K562 (cell line): Measurements from ENCODE around the gene PHLDA3. TPM values are rescaled to one million over a fixed set of nuclear protein-coding genes. Genes with fewer than 3 reads are reported as not detected.

Experiments
- CBFB ChIP-seq: sonication (generic); formaldehyde crosslinking; IDR thresholded peaks from 2 replicates; pipeline ENCODE4 v1.4.0; 2020; ENCODE audit warnings: mild to moderate bottlenecking, missing genetic modification reagents
- CHD1 ChIP-seq: fragments of 200-600 bp; sonication (generic); IDR thresholded peaks from one replicate; pipeline ENCODE4 v1.6.1; 2012; ENCODE audit warnings: mild to moderate bottlenecking, moderate library complexity, low read length, inconsistent platforms
- E4F1 ChIP-seq: fragments of 250-450 bp; sonication (Bioruptor Pico); IDR thresholded peaks from 2 replicates; pipeline ENCODE4 v1.5.0; 2021; ENCODE audit warnings: mild to moderate bottlenecking, borderline replicate concordance
- ELK3 ChIP-seq: fragments of 450-650 bp; formaldehyde crosslinking; IDR thresholded peaks from 2 replicates; pipeline ENCODE4 v1.4.0; 2020; ENCODE audit warnings: mild to moderate bottlenecking
- HIVEP1 ChIP-seq: fragments of 250-450 bp; sonication (Bioruptor Pico); IDR thresholded peaks from 2 replicates; pipeline ENCODE4 v1.4.0; 2020; ENCODE audit warnings: mild to moderate bottlenecking
- HNRNPK ChIP-seq: fragments of 200-400 bp; formaldehyde crosslinking; IDR thresholded peaks from one replicate; pipeline ENCODE4 v1.6.1; 2018; ENCODE audit warnings: mild to moderate bottlenecking, low read depth, low read length; ENCODE audit not compliant: poor library complexity, severe bottlenecking
- KDM4B ChIP-seq, 2 experiments: fragments of 450-650 bp in 1 of 2; sonication (generic) in 1 of 2; IDR thresholded peaks; 2 replicates each; pipeline ENCODE4 v1.6.1; 2016 to 2017; ENCODE audit warnings: borderline replicate concordance in 2 of 2, antibody characterized with exemption in 1 of 2, low read depth in 1 of 2, mild to moderate bottlenecking in 1 of 2
- MEF2A ChIP-seq: IDR thresholded peaks from 2 replicates; pipeline ENCODE4 v1.6.1; 2011; ENCODE audit warnings: low read depth, mild to moderate bottlenecking, low read length, moderate library complexity; ENCODE audit not compliant: control insufficient read depth
- MTA3 ChIP-seq: fragments of 450-650 bp; formaldehyde crosslinking; IDR thresholded peaks from 2 replicates; pipeline ENCODE4 v1.6.1; 2017; ENCODE audit warnings: mild to moderate bottlenecking, borderline replicate concordance
- NR2C2 ChIP-seq, 2 experiments: fragments of 200-800 bp in 1 of 2; sonication (Bioruptor generic) in 1 of 2; sonication (generic) in 1 of 2; formaldehyde crosslinking in 1 of 2; IDR thresholded peaks; 2 replicates each; pipeline versions ENCODE4 v1.6.1 to v1.8.0; 2016 to 2022; ENCODE audit warnings: mild to moderate bottlenecking in 1 of 2, missing compliant biosample characterization in 1 of 2, missing genetic modification characterization in 1 of 2, missing genetic modification reagents in 1 of 2
- RNF219 ChIP-seq: fragments of 250-450 bp; sonication (Bioruptor Pico); IDR thresholded peaks from 2 replicates; pipeline ENCODE4 v1.5.0; 2022; ENCODE audit warnings: mild to moderate bottlenecking
- SNRNP70 ChIP-seq: fragments of 200-400 bp; formaldehyde crosslinking; optimal IDR thresholded peaks from 2 replicates; pipeline ENCODE3; 2017; ENCODE audit warnings: low read depth, low read length
- UBTF ChIP-seq, 2 experiments: IDR thresholded peaks; 2 replicates each; pipeline ENCODE4 v1.6.1; 2012; ENCODE audit warnings: improper control_type of control experiment in 2 of 2, low read depth in 2 of 2, low read length in 2 of 2, borderline replicate concordance in 1 of 2
- ZNF197 ChIP-seq: fragments of 200-800 bp; sonication (Bioruptor generic); IDR thresholded peaks from 2 replicates; pipeline ENCODE4 v1.6.1; 2016; ENCODE audit warnings: low read depth, missing genetic modification characterization, missing compliant biosample characterization
- ZNF23 ChIP-seq: fragments of 250-450 bp; sonication (Bioruptor Pico); IDR thresholded peaks from 2 replicates; pipeline ENCODE4 v1.4.0; 2020; ENCODE audit warnings: mild to moderate bottlenecking
- ZNF655 ChIP-seq: fragments of 250-450 bp; sonication (Bioruptor Pico); IDR thresholded peaks from 2 replicates; pipeline ENCODE4 v1.5.0; 2021
- ZNF77 ChIP-seq: fragments of 250-450 bp; sonication (Bioruptor Pico); IDR thresholded peaks from 2 replicates; pipeline ENCODE4 v1.5.0; 2020
- polyA plus RNA-seq, 8 experiments: library from polyadenylated mRNA; depleted of rRNA in 4 of 8; stranded (reverse) in 5 of 8; unstranded in 3 of 8; fragments of >200 nt; fragmentation: Nextera tagmentation in 2 of 8; fragmentation: Illumina TruSeq in 1 of 8; extraction: Ambion mirVana in 2 of 8; extraction: Trizol in 1 of 8; gene quantifications; 2 replicates each; pipeline versions ENCODE4 v1.2.1 to v1.2.3, GENCODE V29; 2011 to 2014; ENCODE audit warnings: inconsistent platforms in 1 of 8, missing spikeins in 1 of 8
- total RNA-seq, 7 experiments: library from RNA; depleted of rRNA in 6 of 7; stranded (reverse); fragments of >200 nt in 6 of 7; fragmentation: Illumina TruSeq in 2 of 7; extraction: Trizol in 2 of 7; gene quantifications; 2 replicates each; pipeline versions ENCODE4 v1.2.1 to v1.2.3, GENCODE V29; 2011 to 2021; ENCODE audit warnings: low replicate concordance in 1 of 7

The PHLDA3 gene
- total and polyA plus RNA-seq, 9 of the 15 experiments (the other 6 are each of a cell fraction or from before 2014, with no cell fraction given), result 0.11 to 0.27 TPM; not detected in 7

- TF ChIP-seq UBTF (IDR thresholded peaks at IDR 0.05; ENCODE audit: borderline replicate concordance in 1 of 2, low read depth in 2 of 2, low read length in 2 of 2) (0 out of 4 replicates have a peak, but pooled peaks of 1 of the 2 experiments have one; percentile 26), ZNF197 (CRISPR knock-in tag) (no peak), NR2C2 (CRISPR knock-in tag; IDR thresholded peaks at IDR 0.05) (no peak), NR2C2 (tag; IDR thresholded peaks at IDR 0.05) (peak; percentile 21; the same call in 1 of the 2 replicates), SNRNP70 (no peak), CBFB (CRISPR knock-in tag) (no peak), HNRNPK (no peak), RNF219 (CRISPR knock-in tag) (no peak), ZNF655 (no peak), KDM4B (IDR thresholded peaks at IDR 0.05; ENCODE audit: borderline replicate concordance in 2 of 2, low read depth in 1 of 2) (no peak), ZNF77 (no peak), MEF2A (peak; percentile 95), HIVEP1 (no peak), ELK3 (CRISPR knock-in tag) (no peak), E4F1 (no peak), CHD1 (no peak), MTA3 (0 out of 2 replicates have a peak, but pooled peaks have one; percentile 26), ZNF23 (CRISPR knock-in tag) (no peak)
Measured at GRCh38 chr1:201480231-201481003, 11.4 kb upstream of the PHLDA3 start (continued).
